ENCODE data around the gene PDCD11.
A peak's percentile ranks its signal among the peaks of the same experiment; 100 is the strongest.

The PDCD11 gene

DNA sequence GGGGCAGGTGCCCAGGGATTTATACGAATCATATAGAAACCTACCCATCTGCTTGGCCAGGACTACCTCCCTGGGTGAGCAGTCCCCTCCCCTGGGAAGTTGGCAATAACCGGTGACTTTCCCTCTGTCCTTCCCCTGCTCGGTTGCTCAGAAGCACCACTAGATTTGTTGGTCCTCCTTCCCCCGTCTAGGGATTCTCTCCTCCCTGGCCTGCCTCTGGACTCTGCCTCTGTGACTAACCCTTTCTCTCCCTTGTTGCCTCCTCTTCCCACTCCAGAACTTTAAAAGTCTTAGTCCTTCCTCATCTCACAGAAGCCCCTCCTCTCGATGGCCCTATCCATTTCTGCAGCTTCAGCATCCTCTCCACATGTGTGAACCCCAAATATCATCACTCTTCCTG lies 72.8 kb downstream of the PDCD11 start:
- Histone ChIP-seq H3K9me3 (ENCODE audit: control insufficient read depth, insufficient read depth, low read depth, low read length) (no peaks in the 10 kb centered on the region), H3K27ac (ENCODE audit: extremely low read depth, low read depth, low read length) (no peak overlapping the region), H3K4me1 (ENCODE audit: control insufficient read depth, insufficient read depth, low read length) (no peaks in the 10 kb centered on the region), H3K4me3 (ENCODE audit: low read depth, low read length) (no peak overlapping the region), H3K36me3 (ENCODE audit: control insufficient read depth in 2 of 2, insufficient read depth in 1 of 2, low read length in 2 of 2) (no peaks in the 10 kb centered on the region)
- no peak for TF ChIP-seq ZNF776 (tag by site-specific recombination; IDR thresholded peaks at IDR 0.05; ENCODE audit: borderline replicate concordance)
- TF ChIP-seq, protein P1, sequence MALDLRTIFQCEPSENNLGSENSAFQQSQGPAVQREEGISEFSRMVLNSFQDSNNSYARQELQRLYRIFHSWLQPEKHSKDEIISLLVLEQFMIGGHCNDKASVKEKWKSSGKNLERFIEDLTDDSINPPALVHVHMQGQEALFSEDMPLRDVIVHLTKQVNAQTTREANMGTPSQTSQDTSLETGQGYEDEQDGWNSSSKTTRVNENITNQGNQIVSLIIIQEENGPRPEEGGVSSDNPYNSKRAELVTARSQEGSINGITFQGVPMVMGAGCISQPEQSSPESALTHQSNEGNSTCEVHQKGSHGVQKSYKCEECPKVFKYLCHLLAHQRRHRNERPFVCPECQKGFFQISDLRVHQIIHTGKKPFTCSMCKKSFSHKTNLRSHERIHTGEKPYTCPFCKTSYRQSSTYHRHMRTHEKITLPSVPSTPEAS (tag by site-specific recombination; IDR thresholded peaks at IDR 0.05), result no peak
- no peak for TF ChIP-seq ZNF747 (tag by site-specific recombination; IDR thresholded peaks at IDR 0.05)
- TF ChIP-seq MEIS1 (CRISPR knock-in tag; IDR thresholded peaks at IDR 0.05; ENCODE audit: borderline replicate concordance), result no peak
- TF ChIP-seq ZNF23 (tag by site-specific recombination; IDR thresholded peaks at IDR 0.05; ENCODE audit: borderline replicate concordance), result no peak
- TF ChIP-seq, protein P2, sequence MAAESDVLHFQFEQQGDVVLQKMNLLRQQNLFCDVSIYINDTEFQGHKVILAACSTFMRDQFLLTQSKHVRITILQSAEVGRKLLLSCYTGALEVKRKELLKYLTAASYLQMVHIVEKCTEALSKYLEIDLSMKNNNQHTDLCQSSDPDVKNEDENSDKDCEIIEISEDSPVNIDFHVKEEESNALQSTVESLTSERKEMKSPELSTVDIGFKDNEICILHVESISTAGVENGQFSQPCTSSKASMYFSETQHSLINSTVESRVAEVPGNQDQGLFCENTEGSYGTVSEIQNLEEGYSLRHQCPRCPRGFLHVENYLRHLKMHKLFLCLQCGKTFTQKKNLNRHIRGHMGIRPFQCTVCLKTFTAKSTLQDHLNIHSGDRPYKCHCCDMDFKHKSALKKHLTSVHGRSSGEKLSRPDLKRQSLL (tag by site-specific recombination; IDR thresholded peaks at IDR 0.05), result no peak
- TF ChIP-seq ZNF837 (tag by site-specific recombination; IDR thresholded peaks at IDR 0.05), result no peak
- TF ChIP-seq ZNF266 (tag by site-specific recombination; IDR thresholded peaks at IDR 0.05; ENCODE audit: low read depth), result no peak
- TF ChIP-seq, protein P3, sequence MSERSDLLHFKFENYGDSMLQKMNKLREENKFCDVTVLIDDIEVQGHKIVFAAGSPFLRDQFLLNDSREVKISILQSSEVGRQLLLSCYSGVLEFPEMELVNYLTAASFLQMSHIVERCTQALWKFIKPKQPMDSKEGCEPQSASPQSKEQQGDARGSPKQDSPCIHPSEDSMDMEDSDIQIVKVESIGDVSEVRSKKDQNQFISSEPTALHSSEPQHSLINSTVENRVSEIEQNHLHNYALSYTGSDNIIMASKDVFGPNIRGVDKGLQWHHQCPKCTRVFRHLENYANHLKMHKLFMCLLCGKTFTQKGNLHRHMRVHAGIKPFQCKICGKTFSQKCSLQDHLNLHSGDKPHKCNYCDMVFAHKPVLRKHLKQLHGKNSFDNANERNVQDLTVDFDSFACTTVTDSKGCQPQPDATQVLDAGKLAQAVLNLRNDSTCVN (tag by site-specific recombination; optimal IDR thresholded peaks at IDR 0.05), result no peak
- TF ChIP-seq, protein P4, sequence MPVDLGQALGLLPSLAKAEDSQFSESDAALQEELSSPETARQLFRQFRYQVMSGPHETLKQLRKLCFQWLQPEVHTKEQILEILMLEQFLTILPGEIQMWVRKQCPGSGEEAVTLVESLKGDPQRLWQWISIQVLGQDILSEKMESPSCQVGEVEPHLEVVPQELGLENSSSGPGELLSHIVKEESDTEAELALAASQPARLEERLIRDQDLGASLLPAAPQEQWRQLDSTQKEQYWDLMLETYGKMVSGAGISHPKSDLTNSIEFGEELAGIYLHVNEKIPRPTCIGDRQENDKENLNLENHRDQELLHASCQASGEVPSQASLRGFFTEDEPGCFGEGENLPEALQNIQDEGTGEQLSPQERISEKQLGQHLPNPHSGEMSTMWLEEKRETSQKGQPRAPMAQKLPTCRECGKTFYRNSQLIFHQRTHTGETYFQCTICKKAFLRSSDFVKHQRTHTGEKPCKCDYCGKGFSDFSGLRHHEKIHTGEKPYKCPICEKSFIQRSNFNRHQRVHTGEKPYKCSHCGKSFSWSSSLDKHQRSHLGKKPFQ (tag by site-specific recombination; IDR thresholded peaks at IDR 0.05), result no peak
- no peak for TF ChIP-seq ZNF785 (tag by site-specific recombination; IDR thresholded peaks at IDR 0.05)
- TF ChIP-seq SETDB1 (IDR thresholded peaks at IDR 0.05; ENCODE audit: insufficient read length, low read length), result no peak
- ChIA-PET POLR2A (no interaction called here), CTCF (interaction anchor here (0.7 to 1.7 kb wide), 2 partner anchors 10 to 124 kb away, joined by 3 read pairs; partner anchors contain the start of gene CALHM3)

DNA sequence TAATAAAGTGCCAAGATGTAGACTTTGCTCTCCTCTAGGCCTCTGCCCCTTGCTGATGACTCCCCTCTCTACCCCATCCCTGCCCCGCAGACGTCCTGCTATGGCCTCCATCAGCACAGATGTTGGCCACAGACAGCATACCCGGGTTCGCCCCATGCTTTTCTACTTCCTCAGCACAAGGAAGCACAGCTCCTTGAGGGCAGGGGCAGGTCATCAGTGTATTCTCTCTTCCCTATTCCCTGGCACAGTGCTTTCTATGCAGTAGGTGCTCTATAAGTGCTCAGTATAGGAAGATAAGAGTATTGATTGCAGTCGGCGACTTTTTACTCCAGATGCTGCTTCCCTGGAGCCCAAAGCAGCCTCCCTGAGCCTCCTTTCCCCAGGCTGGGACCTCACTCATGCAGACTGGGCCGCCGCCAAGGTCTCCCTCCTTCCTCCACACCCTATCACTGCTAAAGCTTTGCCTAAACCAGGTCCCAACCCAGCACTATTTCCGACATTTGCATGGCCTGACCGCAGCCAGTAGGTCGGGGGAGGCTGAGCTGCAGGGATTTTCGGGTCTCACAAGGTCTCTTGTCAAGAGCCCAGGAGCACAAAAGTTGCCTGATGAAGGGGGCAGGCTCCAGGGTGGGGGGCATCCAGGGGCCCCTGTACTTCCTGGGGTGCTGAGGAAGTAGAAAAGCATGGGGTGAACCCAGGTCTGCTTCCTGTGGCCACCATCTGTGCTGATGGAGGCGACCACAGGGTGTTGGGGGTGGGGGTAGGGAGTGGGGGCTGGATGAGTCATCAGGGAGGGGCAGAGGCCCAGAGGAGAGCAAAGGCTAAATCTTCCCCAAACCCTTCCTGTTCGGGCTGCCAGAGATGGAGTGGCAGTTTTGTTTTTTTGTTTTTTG lies 74.6 kb downstream of the PDCD11 start:
- H3K36me3 ChIP-seq (ENCODE audit: control insufficient read depth in 2 of 2, insufficient read depth in 1 of 2, low read length in 2 of 2), result no peaks in the 10 kb centered on the region
- CTCF ChIA-PET, result interaction anchor here (0.6 kb wide), 1 partner anchor 107 kb away, joined by 5 read pairs; no protein-coding TSS in a partner anchor
- H3K4me1 ChIP-seq (ENCODE audit: control insufficient read depth, insufficient read depth, low read length), result no peaks in the 10 kb centered on the region
- POLR2A ChIA-PET, result no interaction called here
- no peak overlapping the region for H3K27ac ChIP-seq (ENCODE audit: extremely low read depth, low read depth, low read length)
- no peaks in the 10 kb centered on the region for H3K9me3 ChIP-seq (ENCODE audit: control insufficient read depth, insufficient read depth, low read depth, low read length)
- H3K4me3 ChIP-seq (ENCODE audit: low read depth, low read length), result no peak overlapping the region
- no peak for TF ChIP-seq ZBTB8A (tag by site-specific recombination; IDR thresholded peaks at IDR 0.05)
- TF ChIP-seq, protein P5, sequence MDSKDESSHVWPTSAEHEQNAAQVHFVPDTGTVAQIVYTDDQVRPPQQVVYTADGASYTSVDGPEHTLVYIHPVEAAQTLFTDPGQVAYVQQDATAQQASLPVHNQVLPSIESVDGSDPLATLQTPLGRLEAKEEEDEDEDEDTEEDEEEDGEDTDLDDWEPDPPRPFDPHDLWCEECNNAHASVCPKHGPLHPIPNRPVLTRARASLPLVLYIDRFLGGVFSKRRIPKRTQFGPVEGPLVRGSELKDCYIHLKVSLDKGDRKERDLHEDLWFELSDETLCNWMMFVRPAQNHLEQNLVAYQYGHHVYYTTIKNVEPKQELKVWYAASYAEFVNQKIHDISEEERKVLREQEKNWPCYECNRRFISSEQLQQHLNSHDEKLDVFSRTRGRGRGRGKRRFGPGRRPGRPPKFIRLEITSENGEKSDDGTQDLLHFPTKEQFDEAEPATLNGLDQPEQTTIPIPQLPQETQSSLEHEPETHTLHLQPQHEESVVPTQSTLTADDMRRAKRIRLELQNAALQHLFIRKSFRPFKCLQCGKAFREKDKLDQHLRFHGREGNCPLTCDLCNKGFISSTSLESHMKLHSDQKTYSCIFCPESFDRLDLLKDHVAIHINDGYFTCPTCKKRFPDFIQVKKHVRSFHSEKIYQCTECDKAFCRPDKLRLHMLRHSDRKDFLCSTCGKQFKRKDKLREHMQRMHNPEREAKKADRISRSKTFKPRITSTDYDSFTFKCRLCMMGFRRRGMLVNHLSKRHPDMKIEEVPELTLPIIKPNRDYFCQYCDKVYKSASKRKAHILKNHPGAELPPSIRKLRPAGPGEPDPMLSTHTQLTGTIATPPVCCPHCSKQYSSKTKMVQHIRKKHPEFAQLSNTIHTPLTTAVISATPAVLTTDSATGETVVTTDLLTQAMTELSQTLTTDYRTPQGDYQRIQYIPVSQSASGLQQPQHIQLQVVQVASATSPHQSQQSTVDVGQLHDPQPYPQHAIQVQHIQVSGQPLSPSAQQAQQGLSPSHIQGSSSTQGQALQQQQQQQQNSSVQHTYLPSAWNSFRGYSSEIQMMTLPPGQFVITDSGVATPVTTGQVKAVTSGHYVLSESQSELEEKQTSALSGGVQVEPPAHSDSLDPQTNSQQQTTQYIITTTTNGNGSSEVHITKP (tag by site-specific recombination; IDR thresholded peaks at IDR 0.05), result peak; percentile 49
- no peak for TF ChIP-seq HOXC10 (CRISPR knock-in tag; IDR thresholded peaks at IDR 0.05)
- TF ChIP-seq ZNF211 (tag by site-specific recombination; IDR thresholded peaks at IDR 0.05; ENCODE audit: low read depth), result no peak
- TF ChIP-seq ZNF510 (tag by site-specific recombination; IDR thresholded peaks at IDR 0.05; ENCODE audit: insufficient replicate concordance), result no peak
- no peak for TF ChIP-seq BCL11A (tag by site-specific recombination; IDR thresholded peaks at IDR 0.05; ENCODE audit: low read depth)
- TF ChIP-seq, protein P6, sequence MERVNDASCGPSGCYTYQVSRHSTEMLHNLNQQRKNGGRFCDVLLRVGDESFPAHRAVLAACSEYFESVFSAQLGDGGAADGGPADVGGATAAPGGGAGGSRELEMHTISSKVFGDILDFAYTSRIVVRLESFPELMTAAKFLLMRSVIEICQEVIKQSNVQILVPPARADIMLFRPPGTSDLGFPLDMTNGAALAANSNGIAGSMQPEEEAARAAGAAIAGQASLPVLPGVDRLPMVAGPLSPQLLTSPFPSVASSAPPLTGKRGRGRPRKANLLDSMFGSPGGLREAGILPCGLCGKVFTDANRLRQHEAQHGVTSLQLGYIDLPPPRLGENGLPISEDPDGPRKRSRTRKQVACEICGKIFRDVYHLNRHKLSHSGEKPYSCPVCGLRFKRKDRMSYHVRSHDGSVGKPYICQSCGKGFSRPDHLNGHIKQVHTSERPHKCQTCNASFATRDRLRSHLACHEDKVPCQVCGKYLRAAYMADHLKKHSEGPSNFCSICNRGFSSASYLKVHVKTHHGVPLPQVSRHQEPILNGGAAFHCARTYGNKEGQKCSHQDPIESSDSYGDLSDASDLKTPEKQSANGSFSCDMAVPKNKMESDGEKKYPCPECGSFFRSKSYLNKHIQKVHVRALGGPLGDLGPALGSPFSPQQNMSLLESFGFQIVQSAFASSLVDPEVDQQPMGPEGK (tag by site-specific recombination; IDR thresholded peaks at IDR 0.05), result no peak
- TF ChIP-seq ZNF24 (tag by site-specific recombination; IDR thresholded peaks at IDR 0.05), result no peak
- TF ChIP-seq ZNF138 (tag by site-specific recombination; IDR thresholded peaks at IDR 0.05; ENCODE audit: borderline replicate concordance), result no peak
- no peak for TF ChIP-seq ZNF223 (tag by site-specific recombination; IDR thresholded peaks at IDR 0.05)
